OCI-LY7 (cell line): ENCODE data around the gene GATAD2B. TPM values are rescaled to one million over a fixed set of nuclear protein-coding genes. Genes with fewer than 3 reads are reported as not detected.

Experiments used
- BruUV-seq: library from RNA; stranded (reverse); fragments of 400-500 nt; replicated peaks from 2 replicates; lab custom pipeline; 2021; lab: Mats Ljungman, UMichigan
- CTCF ChIA-PET: fragments of 300-600 bp; sonication (Branson Sonifier 250); formaldehyde crosslinking; loops from one replicate; lab custom pipeline; 2022; ENCODE audit warnings: antibody characterized with exemption; ENCODE audit not compliant: unreplicated experiment; lab: Charles Lee
- POLR2A ChIA-PET: fragments of 300-600 bp; sonication (Branson Sonifier 250); formaldehyde crosslinking; loops from one replicate; lab custom pipeline; 2022; ENCODE audit warnings: antibody characterized with exemption; lab: Charles Lee
- DNase-seq: peaks from one replicate; pipeline ENCODE4 v3.0.0-alpha.2; 2015; ENCODE audit warnings: low spot score
- H2AFZ ChIP-seq: fragments of 200-600 bp; sonication (generic), shearing (Covaris generic); 2 replicates; pipeline ENCODE4 v1.6.1; 2014; ENCODE audit warnings: mild to moderate bottlenecking, antibody characterized with exemption, low read length, moderate library complexity
- H3K27ac ChIP-seq: fragments of 200-600 bp; sonication (generic); 2 replicates; pipeline ENCODE4 v1.5.1; 2014; ENCODE audit warnings: mixed run types, low read depth, mild to moderate bottlenecking, moderate library complexity, low read length, inconsistent platforms; ENCODE audit not compliant: poor library complexity, severe bottlenecking
- H3K36me3 ChIP-seq: fragments of 200-600 bp; sonication (generic); 2 replicates; pipeline ENCODE4 v1.6.1; 2014; ENCODE audit warnings: mild to moderate bottlenecking, antibody characterized with exemption, low read length, moderate library complexity, mixed read lengths; ENCODE audit not compliant: insufficient read depth
- H3K4me1 ChIP-seq: fragments of 200-600 bp; sonication (generic); 2 replicates; pipeline ENCODE4 v1.5.1; 2014; ENCODE audit warnings: mild to moderate bottlenecking, low read length; ENCODE audit not compliant: insufficient read depth, poor library complexity, severe bottlenecking
- H3K4me2 ChIP-seq: fragments of 200-600 bp; sonication (generic); 2 replicates; pipeline ENCODE4 v1.6.1; 2014; ENCODE audit warnings: mild to moderate bottlenecking, low read length
- H3K4me3 ChIP-seq: fragments of 200-600 bp; sonication (generic); 2 replicates; pipeline ENCODE4 v1.5.1; 2014; ENCODE audit warnings: mild to moderate bottlenecking, low read depth, low read length; ENCODE audit not compliant: poor library complexity, severe bottlenecking
- H3K79me2 ChIP-seq: fragments of 200-600 bp; sonication (generic); 2 replicates; pipeline ENCODE4 v1.6.1; 2016; ENCODE audit warnings: low read depth, mild to moderate bottlenecking, low read length, moderate library complexity, mixed read lengths; ENCODE audit not compliant: insufficient read depth
- H3K9me2 ChIP-seq: fragments of 200-600 bp; sonication (generic); 2 replicates; pipeline ENCODE4 v1.6.1; 2016; ENCODE audit warnings: mild to moderate bottlenecking, low read length, mixed read lengths; ENCODE audit not compliant: insufficient read depth
- H3K9me3 ChIP-seq: fragments of 200-600 bp; sonication (generic); 2 replicates; pipeline ENCODE4 v1.6.1; 2014; ENCODE audit warnings: mild to moderate bottlenecking, mixed run types, low read length, mixed read lengths
- H4K20me1 ChIP-seq: fragments of 200-600 bp; sonication (generic); 2 replicates; pipeline ENCODE4 v1.6.1; 2014; ENCODE audit warnings: mild to moderate bottlenecking, antibody characterized with exemption, low read length, moderate library complexity, mixed read lengths; ENCODE audit not compliant: insufficient read depth
- EZH2phosphoT487 ChIP-seq: fragments of 200-600 bp; sonication (generic); IDR thresholded peaks from 2 replicates; pipeline ENCODE4 v1.6.1; 2018; ENCODE audit warnings: low read depth, borderline replicate concordance, mild to moderate bottlenecking, mixed run types, antibody characterized with exemption, low read length, moderate library complexity, mixed read lengths
- intact Hi-C: fragments of 100-400 bp; cut with micrococcal nuclease; formaldehyde crosslinking; loops from one replicate; pipeline ENCODE4 v1.10.0; 2022; ENCODE audit not compliant: unreplicated experiment
- total RNA-seq, 2 experiments: library from RNA; depleted of rRNA in 1 of 2; stranded (reverse); fragments of >200 nt in 1 of 2; shearing (Covaris generic) in 1 of 2; gene quantifications; 2 replicates each; pipeline ENCODE4 v1.2.3, GENCODE V29; 2014 to 2022
- TF ChIP-seq, protein P1 (sequence below): fragments of 200-600 bp; sonication (generic); conservative IDR thresholded peaks from 2 replicates; pipeline ENCODE4 v1.5.1; 2014; ENCODE audit warnings: mild to moderate bottlenecking, antibody characterized with exemption, low read length, moderate library complexity, mixed read lengths

Gene GATAD2B
- total RNA-seq, 2 experiments from 2014 or later = 11.2 to 65.2 TPM

DNA sequence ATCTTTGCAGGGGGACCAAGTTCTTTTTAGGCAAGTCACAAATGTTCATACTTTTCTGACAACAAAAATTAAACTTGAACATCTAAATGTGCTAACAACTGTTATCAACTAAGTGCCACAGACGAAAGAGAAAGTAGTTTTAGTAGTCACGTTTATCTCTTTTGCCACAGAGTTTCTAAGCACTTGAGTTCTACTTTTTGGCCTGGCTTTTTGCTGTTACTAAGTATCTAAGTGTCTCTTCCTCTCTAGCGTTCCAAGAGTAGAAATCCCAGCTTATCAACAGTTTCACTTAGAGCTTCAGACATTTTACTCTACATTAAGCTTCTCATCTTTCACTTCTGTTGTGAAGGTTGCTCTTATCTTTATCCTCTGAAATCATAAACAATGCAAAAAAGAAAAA is 34.2 kb downstream of the GATAD2B start:
- POLR2A ChIA-PET = interaction anchor here (0.6 to 1.1 kb wide), 4 partner anchors 10 to 23 kb away, joined by 3 to 6 read pairs (median 4); no protein-coding TSS in a partner anchor
- no peak for TF ChIP-seq EZH2phosphoT487
- TF ChIP-seq, protein P1, sequence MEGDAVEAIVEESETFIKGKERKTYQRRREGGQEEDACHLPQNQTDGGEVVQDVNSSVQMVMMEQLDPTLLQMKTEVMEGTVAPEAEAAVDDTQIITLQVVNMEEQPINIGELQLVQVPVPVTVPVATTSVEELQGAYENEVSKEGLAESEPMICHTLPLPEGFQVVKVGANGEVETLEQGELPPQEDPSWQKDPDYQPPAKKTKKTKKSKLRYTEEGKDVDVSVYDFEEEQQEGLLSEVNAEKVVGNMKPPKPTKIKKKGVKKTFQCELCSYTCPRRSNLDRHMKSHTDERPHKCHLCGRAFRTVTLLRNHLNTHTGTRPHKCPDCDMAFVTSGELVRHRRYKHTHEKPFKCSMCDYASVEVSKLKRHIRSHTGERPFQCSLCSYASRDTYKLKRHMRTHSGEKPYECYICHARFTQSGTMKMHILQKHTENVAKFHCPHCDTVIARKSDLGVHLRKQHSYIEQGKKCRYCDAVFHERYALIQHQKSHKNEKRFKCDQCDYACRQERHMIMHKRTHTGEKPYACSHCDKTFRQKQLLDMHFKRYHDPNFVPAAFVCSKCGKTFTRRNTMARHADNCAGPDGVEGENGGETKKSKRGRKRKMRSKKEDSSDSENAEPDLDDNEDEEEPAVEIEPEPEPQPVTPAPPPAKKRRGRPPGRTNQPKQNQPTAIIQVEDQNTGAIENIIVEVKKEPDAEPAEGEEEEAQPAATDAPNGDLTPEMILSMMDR = no peak
- intact Hi-C loops = no loop called here
- no peaks in the 10 kb centered on the region for H3K9me2 ChIP-seq
- H3K4me2 ChIP-seq = no peak overlapping the region
- peaks cover 3% of the 10 kb centered on the region for H3K4me1 ChIP-seq
- peaks cover 75% of the 10 kb centered on the region for H3K36me3 ChIP-seq
- CTCF ChIA-PET = no interaction called here
- H2AFZ ChIP-seq = no peak overlapping the region
- peaks cover 92% of the 10 kb centered on the region for H3K79me2 ChIP-seq
- H3K9me3 ChIP-seq = no peaks in the 10 kb centered on the region
- no peak overlapping the region for H3K4me3 ChIP-seq
- DNase-seq = no peak
- H3K27ac ChIP-seq = no peak overlapping the region
- no TSS peak for BruUV-seq
- no peaks in the 10 kb centered on the region; the same call in 1 of the 2 replicates for H4K20me1 ChIP-seq

DNA sequence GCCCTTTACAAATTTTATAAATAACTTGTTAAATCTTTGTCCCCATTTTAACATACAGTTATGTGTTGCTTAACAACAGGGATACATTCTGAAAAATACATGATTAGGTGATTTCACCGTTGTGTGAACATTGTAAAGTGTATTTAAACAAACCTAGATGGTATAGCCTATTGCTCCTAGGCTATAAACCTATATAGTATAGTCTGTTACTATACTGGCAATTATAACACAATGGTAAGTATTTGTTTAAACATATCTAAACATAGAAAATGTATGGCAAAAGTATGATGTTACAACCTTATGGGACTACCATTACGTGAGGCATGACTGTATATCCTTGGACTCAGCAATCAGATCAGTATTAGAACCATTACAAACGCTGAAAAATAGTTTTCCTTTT is 36.6 kb downstream of the GATAD2B start:
- no TSS peak for BruUV-seq
- H3K4me2 ChIP-seq = no peak overlapping the region
- TF ChIP-seq, protein P1 = no peak
- TF ChIP-seq EZH2phosphoT487 = no peak
- no peak overlapping the region for H2AFZ ChIP-seq
- H3K36me3 ChIP-seq = peaks cover 54% of the 10 kb centered on the region
- no peaks in the 10 kb centered on the region for H3K9me3 ChIP-seq
- peaks cover 27% of the 10 kb centered on the region for H3K4me1 ChIP-seq
- no peak overlapping the region for H3K27ac ChIP-seq
- ChIA-PET CTCF (no interaction called here), POLR2A (interaction anchor here (1.0 kb wide), 1 partner anchor 49 kb away, joined by 6 read pairs; no protein-coding TSS in a partner anchor)
- H3K4me3 ChIP-seq = no peak overlapping the region
- peaks cover 16% of the 10 kb centered on the region for H4K20me1 ChIP-seq
- peaks cover 95% of the 10 kb centered on the region for H3K79me2 ChIP-seq
- no peak for DNase-seq
- intact Hi-C loops = no loop called here
- no peaks in the 10 kb centered on the region for H3K9me2 ChIP-seq

DNA sequence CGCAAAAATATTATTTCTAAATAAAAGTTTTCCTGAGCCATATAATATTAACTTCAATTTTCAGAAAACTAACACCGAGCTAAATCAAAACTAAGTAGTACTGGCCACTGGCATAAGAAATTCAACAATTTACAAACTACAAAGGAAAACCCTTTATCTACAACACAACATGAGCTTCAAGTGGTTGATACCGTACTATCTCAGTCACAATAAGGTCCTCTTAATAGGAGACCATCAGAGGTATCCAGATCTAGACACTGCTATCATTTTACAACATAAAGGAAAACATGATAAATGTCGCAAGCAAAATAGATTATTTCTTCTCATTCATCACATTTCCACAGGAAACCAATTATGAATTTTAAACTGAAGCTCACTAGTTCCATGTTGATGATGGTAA is 39.5 kb downstream of the GATAD2B start:
- intact Hi-C loops = no loop called here
- H3K4me3 ChIP-seq = no peak overlapping the region
- CTCF ChIA-PET = no interaction called here
- BruUV-seq = no TSS peak
- no peak for TF ChIP-seq EZH2phosphoT487
- TF ChIP-seq, protein P1 = no peak
- peaks cover 35% of the 10 kb centered on the region for H3K36me3 ChIP-seq
- H3K79me2 ChIP-seq = peaks cover 92% of the 10 kb centered on the region
- H2AFZ ChIP-seq = no peak overlapping the region
- H4K20me1 ChIP-seq = peaks cover 22% of the 10 kb centered on the region
- no peak overlapping the region for H3K27ac ChIP-seq
- no peak overlapping the region for H3K4me2 ChIP-seq
- no peak for DNase-seq
- POLR2A ChIA-PET = interaction anchor here (0.5 to 0.7 kb wide), 2 partner anchors 17 to 172 kb away, joined by 3 to 5 read pairs; no protein-coding TSS in a partner anchor
- no peaks in the 10 kb centered on the region for H3K9me2 ChIP-seq
- H3K4me1 ChIP-seq = peaks cover 30% of the 10 kb centered on the region
- no peaks in the 10 kb centered on the region for H3K9me3 ChIP-seq
